ENCODE measurements around the gene UGT1A8.

DNA sequence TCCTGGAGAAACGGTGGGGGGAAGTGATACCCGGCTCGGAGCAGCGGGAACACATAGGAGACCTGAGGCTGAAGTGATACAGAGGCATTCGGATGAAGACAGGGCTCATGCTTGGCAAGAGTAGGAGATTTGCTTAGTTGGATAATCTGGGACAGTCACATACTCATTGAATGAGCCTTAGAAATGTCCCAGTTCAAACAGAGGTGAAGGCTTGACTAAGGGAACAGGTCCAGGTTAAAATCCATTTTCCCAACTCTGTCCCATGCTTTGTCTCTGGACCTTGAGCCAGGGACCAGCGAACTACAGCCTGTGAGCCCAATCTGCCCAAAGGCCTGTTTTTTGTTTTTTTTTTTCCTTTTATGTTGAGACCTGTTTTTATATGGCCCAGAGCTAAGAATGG, 76.5 kb downstream of the UGT1A8 start:
- TF ChIP-seq SIN3A (IDR thresholded peaks at IDR 0.05; ENCODE audit: borderline replicate concordance, insufficient read depth, low read length) (no peak), TAF1 (IDR thresholded peaks at IDR 0.05; ENCODE audit: borderline replicate concordance, insufficient read depth, low read length) (no peak), POLR2AphosphoS5 (IDR thresholded peaks at IDR 0.05; ENCODE audit: low read depth, low read length) (no peak)
- TF ChIP-seq, protein P1, sequence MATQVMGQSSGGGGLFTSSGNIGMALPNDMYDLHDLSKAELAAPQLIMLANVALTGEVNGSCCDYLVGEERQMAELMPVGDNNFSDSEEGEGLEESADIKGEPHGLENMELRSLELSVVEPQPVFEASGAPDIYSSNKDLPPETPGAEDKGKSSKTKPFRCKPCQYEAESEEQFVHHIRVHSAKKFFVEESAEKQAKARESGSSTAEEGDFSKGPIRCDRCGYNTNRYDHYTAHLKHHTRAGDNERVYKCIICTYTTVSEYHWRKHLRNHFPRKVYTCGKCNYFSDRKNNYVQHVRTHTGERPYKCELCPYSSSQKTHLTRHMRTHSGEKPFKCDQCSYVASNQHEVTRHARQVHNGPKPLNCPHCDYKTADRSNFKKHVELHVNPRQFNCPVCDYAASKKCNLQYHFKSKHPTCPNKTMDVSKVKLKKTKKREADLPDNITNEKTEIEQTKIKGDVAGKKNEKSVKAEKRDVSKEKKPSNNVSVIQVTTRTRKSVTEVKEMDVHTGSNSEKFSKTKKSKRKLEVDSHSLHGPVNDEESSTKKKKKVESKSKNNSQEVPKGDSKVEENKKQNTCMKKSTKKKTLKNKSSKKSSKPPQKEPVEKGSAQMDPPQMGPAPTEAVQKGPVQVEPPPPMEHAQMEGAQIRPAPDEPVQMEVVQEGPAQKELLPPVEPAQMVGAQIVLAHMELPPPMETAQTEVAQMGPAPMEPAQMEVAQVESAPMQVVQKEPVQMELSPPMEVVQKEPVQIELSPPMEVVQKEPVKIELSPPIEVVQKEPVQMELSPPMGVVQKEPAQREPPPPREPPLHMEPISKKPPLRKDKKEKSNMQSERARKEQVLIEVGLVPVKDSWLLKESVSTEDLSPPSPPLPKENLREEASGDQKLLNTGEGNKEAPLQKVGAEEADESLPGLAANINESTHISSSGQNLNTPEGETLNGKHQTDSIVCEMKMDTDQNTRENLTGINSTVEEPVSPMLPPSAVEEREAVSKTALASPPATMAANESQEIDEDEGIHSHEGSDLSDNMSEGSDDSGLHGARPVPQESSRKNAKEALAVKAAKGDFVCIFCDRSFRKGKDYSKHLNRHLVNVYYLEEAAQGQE (IDR thresholded peaks at IDR 0.05; ENCODE audit: insufficient read depth in 1 of 2, low read depth in 2 of 2, low read length in 2 of 2), result no peak
